ENCODE measurements around the gene APBB1IP. TPM values are rescaled to one million over a fixed set of nuclear protein-coding genes. Genes with fewer than 3 reads are reported as not detected.

APBB1IP gene
- total and polyA plus RNA-seq, 2 donors (not counting 3 experiments of a cell fraction or from before 2014, with no cell fraction given) = not detected

DNA sequence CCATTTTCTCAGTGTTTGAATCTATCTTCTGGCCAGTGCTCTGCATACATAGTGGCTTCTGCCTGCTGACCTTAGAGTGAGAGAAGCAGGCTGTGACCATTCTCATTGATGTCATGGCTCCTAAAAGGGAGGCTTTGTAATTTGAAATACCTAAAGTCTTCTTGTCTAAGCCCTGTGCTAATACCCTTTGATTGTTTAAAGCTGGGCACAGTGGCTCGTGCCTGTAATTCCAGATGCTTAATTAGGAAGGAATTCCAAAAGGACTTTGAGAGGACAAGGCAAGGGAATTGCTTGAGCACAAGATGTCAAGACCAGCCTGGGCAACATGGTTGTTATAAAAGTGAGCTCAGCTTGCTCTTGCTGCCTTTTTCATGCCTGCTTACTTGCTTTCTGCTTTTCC, 81.7 kb downstream of the APBB1IP start:
- no peak for DNase-seq (ENCODE audit: low read depth, low spot score)
- ChIA-PET POLR2A (no interaction called here), CTCF (no interaction called here)
- Histone ChIP-seq H3K4me2 (ENCODE audit: insufficient read depth, low read length) (no peak overlapping the region), H3K27me3 (ENCODE audit: control insufficient read depth in 2 of 2, insufficient read depth in 2 of 2, low read length in 2 of 2) (no peaks in the 10 kb centered on the region), H3K9me1 (replicated peaks; ENCODE audit: control insufficient read depth, extremely low read depth, insufficient read depth, low read length) (no peaks in the 10 kb centered on the region), H3K4me3 (replicated peaks in 1 of 3; ENCODE audit: insufficient read depth in 1 of 3, low read depth in 1 of 3, low read length in 3 of 3) (no peak overlapping the region), H3K9me3 (replicated peaks; ENCODE audit: control insufficient read depth, insufficient read depth, low read length) (peaks cover 4% of the 10 kb centered on the region), H3K79me2 (ENCODE audit: control insufficient read depth, insufficient read depth, low read length) (no peaks in the 10 kb centered on the region), H3K9ac (replicated peaks; ENCODE audit: extremely low read depth, insufficient read depth, low read length) (no peak overlapping the region), H3K4me1 (ENCODE audit: control insufficient read depth, extremely low read depth, insufficient read depth, low read length) (no peaks in the 10 kb centered on the region), H3K27ac (ENCODE audit: insufficient read depth, low read depth, low read length) (no peak overlapping the region), H4K20me1 (replicated peaks; ENCODE audit: control insufficient read depth, extremely low read depth, insufficient read depth, low read length) (no peaks in the 10 kb centered on the region), H3K36me3 (ENCODE audit: control insufficient read depth in 2 of 2, extremely low read depth in 1 of 2, insufficient read depth in 2 of 2, low read length in 2 of 2) (no peaks in the 10 kb centered on the region), H2AFZ (ENCODE audit: low read depth, low read length) (no peak overlapping the region)
- no peak for TF ChIP-seq FOS (IDR thresholded peaks at IDR 0.05; ENCODE audit: borderline replicate concordance, insufficient read depth, low read length)
- TF ChIP-seq MYC (IDR thresholded peaks at IDR 0.05; ENCODE audit: low read depth, low read length) = no peak
- no peak for TF ChIP-seq EZH2 (IDR thresholded peaks at IDR 0.05; ENCODE audit: borderline replicate concordance, low read depth, low read length, severe bottlenecking)
- TF ChIP-seq JUN (IDR thresholded peaks at IDR 0.05; ENCODE audit: borderline replicate concordance, insufficient read depth, insufficient read length, low read depth) = no peak
- TF ChIP-seq, protein P1, sequence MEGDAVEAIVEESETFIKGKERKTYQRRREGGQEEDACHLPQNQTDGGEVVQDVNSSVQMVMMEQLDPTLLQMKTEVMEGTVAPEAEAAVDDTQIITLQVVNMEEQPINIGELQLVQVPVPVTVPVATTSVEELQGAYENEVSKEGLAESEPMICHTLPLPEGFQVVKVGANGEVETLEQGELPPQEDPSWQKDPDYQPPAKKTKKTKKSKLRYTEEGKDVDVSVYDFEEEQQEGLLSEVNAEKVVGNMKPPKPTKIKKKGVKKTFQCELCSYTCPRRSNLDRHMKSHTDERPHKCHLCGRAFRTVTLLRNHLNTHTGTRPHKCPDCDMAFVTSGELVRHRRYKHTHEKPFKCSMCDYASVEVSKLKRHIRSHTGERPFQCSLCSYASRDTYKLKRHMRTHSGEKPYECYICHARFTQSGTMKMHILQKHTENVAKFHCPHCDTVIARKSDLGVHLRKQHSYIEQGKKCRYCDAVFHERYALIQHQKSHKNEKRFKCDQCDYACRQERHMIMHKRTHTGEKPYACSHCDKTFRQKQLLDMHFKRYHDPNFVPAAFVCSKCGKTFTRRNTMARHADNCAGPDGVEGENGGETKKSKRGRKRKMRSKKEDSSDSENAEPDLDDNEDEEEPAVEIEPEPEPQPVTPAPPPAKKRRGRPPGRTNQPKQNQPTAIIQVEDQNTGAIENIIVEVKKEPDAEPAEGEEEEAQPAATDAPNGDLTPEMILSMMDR (IDR thresholded peaks at IDR 0.05; ENCODE audit: extremely low read depth in 1 of 2, insufficient read depth in 1 of 2, low read depth in 1 of 2, low read length in 2 of 2) = no peak
- TF ChIP-seq, protein P2, sequence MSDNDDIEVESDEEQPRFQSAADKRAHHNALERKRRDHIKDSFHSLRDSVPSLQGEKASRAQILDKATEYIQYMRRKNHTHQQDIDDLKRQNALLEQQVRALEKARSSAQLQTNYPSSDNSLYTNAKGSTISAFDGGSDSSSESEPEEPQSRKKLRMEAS (IDR thresholded peaks at IDR 0.05; ENCODE audit: insufficient read depth, insufficient read length) = no peak
- no peak for TF ChIP-seq GATA2 (IDR thresholded peaks at IDR 0.05; ENCODE audit: insufficient read depth, insufficient read length, low read depth, low read length)
- TF ChIP-seq POLR2AphosphoS5 (IDR thresholded peaks at IDR 0.05; ENCODE audit: insufficient read depth, low read depth, low read length) = no peak
- dilution Hi-C loops (cut with MboI; ENCODE audit: extremely low pct_ligation_motif_present, low sequenced_read_pairs) = no loop called here
- no peak for FAIRE-seq
- no TSS peak for BruUV-seq (replicated peaks)
- intact Hi-C loops (cut with micrococcal nuclease) = no loop called here
